IMR-90 (cell line): ENCODE results near the gene GSN. TPM values are rescaled to one million over a fixed set of nuclear protein-coding genes. Genes with fewer than 3 reads are reported as not detected.

Experiments
- ATAC-seq: fragments of 200-7000 bp; cut with Tn5 transposase; 2 replicates; pipeline ENCODE4 v1.9.1; 2020; ENCODE audit warnings: low read depth, mild to moderate bottlenecking, moderate library complexity
- BruUV-seq: library from RNA; stranded (reverse); fragments of 400-500 nt; replicated peaks from 2 replicates; lab custom pipeline; 2021; lab: Mats Ljungman, UMichigan
- CTCF ChIA-PET: fragments of 300-600 bp; formaldehyde crosslinking; extraction: SDS; loops from one replicate; lab custom pipeline; 2021; ENCODE audit warnings: antibody characterized with exemption; lab: Yijun Ruan, JAX
- POLR2A ChIA-PET: fragments of 300-600 bp; sonication (Branson Sonifier 250); formaldehyde crosslinking; loops from one replicate; lab custom pipeline; 2022; ENCODE audit warnings: antibody characterized with exemption; ENCODE audit not compliant: unreplicated experiment; lab: Charles Lee
- DNase-seq: peaks from one replicate; pipeline ENCODE4 v3.0.0; 2013
- H2AFZ ChIP-seq: replicated peaks from 2 replicates; pipeline ENCODE3; 2013; ENCODE audit warnings: low read length, mild to moderate bottlenecking; ENCODE audit not compliant: poor library complexity
- H2AK5ac ChIP-seq: 2 replicates; pipeline ENCODE4 v1.6.1; 2013; ENCODE audit warnings: low read depth, low read length, inconsistent platforms
- H2AK9ac ChIP-seq: replicated peaks from 2 replicates; pipeline ENCODE3; 2013; ENCODE audit warnings: mild to moderate bottlenecking, low read depth, low read length, moderate library complexity; ENCODE audit not compliant: poor library complexity
- H2BK120ac ChIP-seq: 2 replicates; pipeline ENCODE4 v1.6.1; 2013; ENCODE audit warnings: low read depth, low read length, inconsistent platforms
- H2BK15ac ChIP-seq: 3 replicates; pipeline ENCODE4 v1.6.1; 2013; ENCODE audit warnings: low read depth, low read length, inconsistent platforms
- H2BK20ac ChIP-seq: 2 replicates; pipeline ENCODE4 v1.6.1; 2013; ENCODE audit warnings: low read depth, mild to moderate bottlenecking, inconsistent platforms, low read length, moderate library complexity
- H2BK5ac ChIP-seq: 2 replicates; pipeline ENCODE4 v1.6.1; 2013; ENCODE audit warnings: mild to moderate bottlenecking, low read depth, low read length, inconsistent platforms; ENCODE audit not compliant: poor library complexity, severe bottlenecking
- H3K14ac ChIP-seq: replicated peaks from 2 replicates; pipeline ENCODE4 v1.6.1; 2013; ENCODE audit warnings: low read depth, low read length, inconsistent platforms
- H3K18ac ChIP-seq: 2 replicates; pipeline ENCODE4 v1.6.1; 2013; ENCODE audit warnings: low read depth, low read length, control low read depth
- H3K23ac ChIP-seq: 2 replicates; pipeline ENCODE4 v1.6.1; 2013; ENCODE audit warnings: low read depth, low read length, inconsistent platforms
- H3K27ac ChIP-seq: 2 replicates; pipeline ENCODE4 v1.5.1; 2013; ENCODE audit warnings: mild to moderate bottlenecking, control low read depth, low read length; ENCODE audit not compliant: insufficient read depth
- H3K27me3 ChIP-seq: 2 replicates; pipeline ENCODE4 v1.6.1; 2013; ENCODE audit warnings: low read length; ENCODE audit not compliant: control insufficient read depth, insufficient read depth
- H3K36me3 ChIP-seq: 2 replicates; pipeline ENCODE4 v1.6.1; 2013; ENCODE audit warnings: low read length, mixed read lengths; ENCODE audit not compliant: control insufficient read depth, insufficient read depth
- H3K4ac ChIP-seq: 2 replicates; pipeline ENCODE4 v1.6.1; 2013; ENCODE audit warnings: low read depth, low read length, inconsistent platforms
- H3K4me1 ChIP-seq: 2 replicates; pipeline ENCODE4 v1.6.1; 2013; ENCODE audit warnings: low read length, mixed read lengths; ENCODE audit not compliant: control insufficient read depth, insufficient read depth
- H3K4me2 ChIP-seq: 2 replicates; pipeline ENCODE4 v1.6.1; 2013; ENCODE audit warnings: low read depth, mild to moderate bottlenecking, control low read depth, low read length, moderate library complexity
- H3K4me3 ChIP-seq: 2 replicates; pipeline ENCODE4 v1.5.1; 2013; ENCODE audit warnings: low read depth, mild to moderate bottlenecking, control low read depth, low read length, moderate library complexity; ENCODE audit not compliant: insufficient read depth
- H3K56ac ChIP-seq: 2 replicates; pipeline ENCODE4 v1.6.1; 2013; ENCODE audit warnings: low read length, inconsistent platforms; ENCODE audit not compliant: insufficient read depth; ENCODE audit errors: extremely low read depth
- H3K79me1 ChIP-seq, 2 experiments: 2 replicates each; pipeline ENCODE4 v1.6.1; 2013; ENCODE audit warnings: low read length in 2 of 2, inconsistent platforms in 1 of 2, low read depth in 1 of 2
- H3K9ac ChIP-seq: 2 replicates; pipeline ENCODE4 v1.6.1; 2013; ENCODE audit warnings: low read depth, low read length, control low read depth
- H3K9me1 ChIP-seq: 2 replicates; pipeline ENCODE4 v1.6.1; 2013; ENCODE audit warnings: low read length, inconsistent platforms; ENCODE audit not compliant: insufficient read depth
- H3K9me3 ChIP-seq: 2 replicates; pipeline ENCODE4 v1.6.1; 2013; ENCODE audit warnings: low read length; ENCODE audit not compliant: control insufficient read depth, insufficient read depth
- H4K20me1 ChIP-seq: 2 replicates; pipeline ENCODE4 v1.6.1; 2013; ENCODE audit warnings: low read length, inconsistent platforms; ENCODE audit not compliant: insufficient read depth
- H4K5ac ChIP-seq: 2 replicates; pipeline ENCODE4 v1.6.1; 2013; ENCODE audit warnings: mild to moderate bottlenecking, low read depth, low read length, control low read depth
- H4K8ac ChIP-seq, 2 experiments: 2 replicates each; pipeline ENCODE4 v1.6.1; 2013; ENCODE audit warnings: low read depth in 2 of 2, low read length in 2 of 2, control low read depth in 1 of 2, inconsistent platforms in 1 of 2
- H4K91ac ChIP-seq: 2 replicates; pipeline ENCODE4 v1.6.1; 2013; ENCODE audit warnings: low read depth, low read length, inconsistent platforms; ENCODE audit not compliant: insufficient read depth
- BHLHE40 ChIP-seq: fragments of 150-350 bp; IDR thresholded peaks from 2 replicates; pipeline ENCODE4 v1.6.1; 2016; ENCODE audit warnings: mild to moderate bottlenecking, low read depth, low read length
- CEBPB ChIP-seq: IDR thresholded peaks from 2 replicates; pipeline ENCODE4 v1.6.1; 2012; ENCODE audit warnings: low read depth, low read length, improper control_type of control experiment
- CHD1 ChIP-seq: IDR thresholded peaks from 2 replicates; pipeline ENCODE4 v1.6.1; 2012; ENCODE audit warnings: low read depth, low read length, improper control_type of control experiment
- FOS ChIP-seq: fragments of 150-350 bp; IDR thresholded peaks from 2 replicates; pipeline ENCODE4 v1.6.1; 2016; ENCODE audit warnings: low read depth, low read length
- MAFK ChIP-seq: IDR thresholded peaks from 2 replicates; pipeline ENCODE4 v1.6.1; 2012; ENCODE audit warnings: low read depth, low read length, improper control_type of control experiment
- MAZ ChIP-seq: IDR thresholded peaks from 2 replicates; pipeline ENCODE4 v1.6.1; 2012; ENCODE audit warnings: low read depth, mild to moderate bottlenecking, low read length, improper control_type of control experiment, moderate library complexity, borderline replicate concordance
- MXI1 ChIP-seq: IDR thresholded peaks from 2 replicates; pipeline ENCODE4 v1.6.1; 2012; ENCODE audit warnings: low read depth, mild to moderate bottlenecking, low read length, moderate library complexity, borderline replicate concordance
- NFE2L2 ChIP-seq: fragments of 150-350 bp; IDR thresholded peaks from 2 replicates; pipeline ENCODE4 v1.6.1; 2016; ENCODE audit warnings: low read depth, mild to moderate bottlenecking, low read length
- POLR2A ChIP-seq: IDR thresholded peaks from 2 replicates; pipeline ENCODE4 v1.6.1; 2012; ENCODE audit warnings: mild to moderate bottlenecking, low read depth, low read length
- RAD21 ChIP-seq: IDR thresholded peaks from 2 replicates; pipeline ENCODE4 v1.6.1; 2012; ENCODE audit warnings: low read length, improper control_type of control experiment
- RCOR1 ChIP-seq: IDR thresholded peaks from 2 replicates; pipeline ENCODE4 v1.6.1; 2012; ENCODE audit warnings: mild to moderate bottlenecking, low read length, improper control_type of control experiment; ENCODE audit not compliant: insufficient replicate concordance
- RFX5 ChIP-seq: IDR thresholded peaks from 2 replicates; pipeline ENCODE4 v1.8.0; 2012; ENCODE audit warnings: low read depth, mild to moderate bottlenecking, low read length, moderate library complexity
- SMC3 ChIP-seq: fragments of 150-350 bp; IDR thresholded peaks from 2 replicates; pipeline ENCODE4 v1.6.1; 2016; ENCODE audit warnings: low read depth, mild to moderate bottlenecking, antibody characterized with exemption, low read length, moderate library complexity
- WGBS, 2 experiments: methylation state at CpG; one replicate each; pipeline versions ENCODE4 v1.1.5 to v1.1.7; 2013; ENCODE audit warnings: missing lambda C conversion rate in 2 of 2; ENCODE audit not compliant: insufficient read length in 1 of 2; ENCODE audit errors: extremely low coverage in 2 of 2; 5-methylcytosine and 5-hydroxymethylcytosine counted together
- dilution Hi-C: fragments of 300-500 bp; cut with HindIII; formaldehyde crosslinking; loops from one replicate; pipeline ENCODE4 v1.14.3; 2018; ENCODE audit warnings: low sequenced_read_pairs; ENCODE audit not compliant: unreplicated experiment
- in situ Hi-C: fragments of 300-500 bp; cut with MboI; formaldehyde crosslinking; loops from 3 replicates; pipeline ENCODE4 v1.14.3; 2019; ENCODE audit warnings: low sequenced_read_pairs, inconsistent platforms, mixed read lengths
- intact Hi-C: fragments of 100-400 bp; cut with micrococcal nuclease; formaldehyde crosslinking; loops from 2 replicates; pipeline ENCODE4 v1.10.0; 2022
- polyA plus RNA-seq, 3 experiments: library from polyadenylated mRNA; depleted of rRNA; stranded (reverse); fragments of >200 nt; gene quantifications; 2 replicates each; pipeline ENCODE4 v1.2.3, GENCODE V29; 2012; ENCODE audit warnings: low replicate concordance in 1 of 3
- total RNA-seq: library from RNA; depleted of rRNA; stranded (reverse); fragments of >200 nt; gene quantifications from 2 replicates; pipeline ENCODE4 v1.2.3, GENCODE V29; 2012
- TF ChIP-seq, protein P1 (sequence below): conservative IDR thresholded peaks from 2 replicates; pipeline ENCODE4 v1.5.1; 2012; ENCODE audit warnings: mild to moderate bottlenecking, low read depth, low read length, improper control_type of control experiment
- TF ChIP-seq, protein P2 (sequence below): fragments of 150-350 bp; IDR thresholded peaks from 2 replicates; pipeline ENCODE4 v1.6.1; 2017; ENCODE audit warnings: mild to moderate bottlenecking, antibody characterized with exemption, low read length, low read depth
- TF ChIP-seq, protein P3 (sequence below): fragments of 150-350 bp; IDR thresholded peaks from 2 replicates; pipeline ENCODE4 v1.6.1; 2016; ENCODE audit warnings: low read depth, mild to moderate bottlenecking, low read length, moderate library complexity, borderline replicate concordance

Gene GSN
- total and polyA plus RNA-seq, 2 of the 4 experiments (the other 2 are of a cell fraction) = 495 to 547 TPM

DNA sequence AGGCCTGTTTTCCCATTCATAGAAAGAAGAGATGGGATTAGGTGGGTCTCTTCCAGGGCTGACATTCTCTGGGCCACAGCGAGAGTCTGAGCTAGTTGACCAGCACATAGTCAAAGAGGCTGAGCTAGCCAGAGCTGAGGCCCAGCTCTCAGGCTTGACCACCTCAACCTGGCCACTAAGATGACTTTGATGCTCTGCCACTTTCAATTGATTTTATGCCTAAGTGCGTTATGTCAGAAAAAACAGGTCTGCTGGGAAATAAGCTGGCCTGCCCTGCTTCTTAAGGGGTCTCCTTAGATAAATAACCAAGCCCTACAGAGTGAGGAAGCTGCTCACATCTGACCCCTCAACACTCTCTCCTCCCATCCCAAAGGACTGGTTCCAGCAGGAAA lies 46.3 kb upstream of the GSN start:
- H3K4ac ChIP-seq = no peak overlapping the region
- no peak overlapping the region for H2BK15ac ChIP-seq
- no peak overlapping the region for H3K4me2 ChIP-seq
- intact Hi-C loops = loop anchor here (2.0 kb wide), 1 partner anchor 47 kb away; the partner anchor contains the start of gene GSN
- in situ Hi-C loops = no loop called here
- H4K91ac ChIP-seq = no peak overlapping the region
- no peak for ATAC-seq
- no peak overlapping the region for H2BK5ac ChIP-seq
- 0 out of 2 replicates have a peak, but pooled peaks cover 2% of the 10 kb centered on the region for H3K4me1 ChIP-seq
- no peak overlapping the region for H3K18ac ChIP-seq
- no peak for DNase-seq
- no TSS peak for BruUV-seq
- H3K9me3 ChIP-seq = no peaks in the 10 kb centered on the region
- peaks cover 5% of the 10 kb centered on the region; the same call in 1 of the 2 replicates for H3K9me1 ChIP-seq
- ChIA-PET CTCF (no interaction called here), POLR2A (no interaction called here)
- H3K36me3 ChIP-seq = no peaks in the 10 kb centered on the region
- H2AK9ac ChIP-seq = no peak overlapping the region
- no peak overlapping the region for H3K9ac ChIP-seq
- H2BK120ac ChIP-seq = peak overlapping the region; percentile 12; the same call in 1 of the 2 replicates
- H2BK20ac ChIP-seq = no peak overlapping the region
- no peak for TF ChIP-seq FOS
- TF ChIP-seq CEBPB = no peak
- TF ChIP-seq BHLHE40 = no peak
- TF ChIP-seq, protein P1, sequence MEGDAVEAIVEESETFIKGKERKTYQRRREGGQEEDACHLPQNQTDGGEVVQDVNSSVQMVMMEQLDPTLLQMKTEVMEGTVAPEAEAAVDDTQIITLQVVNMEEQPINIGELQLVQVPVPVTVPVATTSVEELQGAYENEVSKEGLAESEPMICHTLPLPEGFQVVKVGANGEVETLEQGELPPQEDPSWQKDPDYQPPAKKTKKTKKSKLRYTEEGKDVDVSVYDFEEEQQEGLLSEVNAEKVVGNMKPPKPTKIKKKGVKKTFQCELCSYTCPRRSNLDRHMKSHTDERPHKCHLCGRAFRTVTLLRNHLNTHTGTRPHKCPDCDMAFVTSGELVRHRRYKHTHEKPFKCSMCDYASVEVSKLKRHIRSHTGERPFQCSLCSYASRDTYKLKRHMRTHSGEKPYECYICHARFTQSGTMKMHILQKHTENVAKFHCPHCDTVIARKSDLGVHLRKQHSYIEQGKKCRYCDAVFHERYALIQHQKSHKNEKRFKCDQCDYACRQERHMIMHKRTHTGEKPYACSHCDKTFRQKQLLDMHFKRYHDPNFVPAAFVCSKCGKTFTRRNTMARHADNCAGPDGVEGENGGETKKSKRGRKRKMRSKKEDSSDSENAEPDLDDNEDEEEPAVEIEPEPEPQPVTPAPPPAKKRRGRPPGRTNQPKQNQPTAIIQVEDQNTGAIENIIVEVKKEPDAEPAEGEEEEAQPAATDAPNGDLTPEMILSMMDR = no peak
- TF ChIP-seq, protein P2, sequence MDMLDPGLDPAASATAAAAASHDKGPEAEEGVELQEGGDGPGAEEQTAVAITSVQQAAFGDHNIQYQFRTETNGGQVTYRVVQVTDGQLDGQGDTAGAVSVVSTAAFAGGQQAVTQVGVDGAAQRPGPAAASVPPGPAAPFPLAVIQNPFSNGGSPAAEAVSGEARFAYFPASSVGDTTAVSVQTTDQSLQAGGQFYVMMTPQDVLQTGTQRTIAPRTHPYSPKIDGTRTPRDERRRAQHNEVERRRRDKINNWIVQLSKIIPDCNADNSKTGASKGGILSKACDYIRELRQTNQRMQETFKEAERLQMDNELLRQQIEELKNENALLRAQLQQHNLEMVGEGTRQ = no peak
- TF ChIP-seq, protein P3, sequence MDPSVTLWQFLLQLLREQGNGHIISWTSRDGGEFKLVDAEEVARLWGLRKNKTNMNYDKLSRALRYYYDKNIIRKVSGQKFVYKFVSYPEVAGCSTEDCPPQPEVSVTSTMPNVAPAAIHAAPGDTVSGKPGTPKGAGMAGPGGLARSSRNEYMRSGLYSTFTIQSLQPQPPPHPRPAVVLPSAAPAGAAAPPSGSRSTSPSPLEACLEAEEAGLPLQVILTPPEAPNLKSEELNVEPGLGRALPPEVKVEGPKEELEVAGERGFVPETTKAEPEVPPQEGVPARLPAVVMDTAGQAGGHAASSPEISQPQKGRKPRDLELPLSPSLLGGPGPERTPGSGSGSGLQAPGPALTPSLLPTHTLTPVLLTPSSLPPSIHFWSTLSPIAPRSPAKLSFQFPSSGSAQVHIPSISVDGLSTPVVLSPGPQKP = no peak
- TF ChIP-seq NFE2L2 = no peak
- no peak for TF ChIP-seq RCOR1
- no peak for TF ChIP-seq MXI1
- TF ChIP-seq MAZ = no peak
- no peak for TF ChIP-seq POLR2A
- TF ChIP-seq MAFK = no peak
- TF ChIP-seq RFX5 = no peak
- TF ChIP-seq SMC3 = no peak
- no peak for TF ChIP-seq CHD1
- TF ChIP-seq RAD21 = no peak
- H2AK5ac ChIP-seq = peak overlapping the region; percentile 31; the same call in 1 of the 2 replicates
- no peak overlapping the region for H2AFZ ChIP-seq
- dilution Hi-C loops = no loop called here
- H3K27ac ChIP-seq = no peak overlapping the region
- H3K14ac ChIP-seq = no peak overlapping the region
- no peak overlapping the region for H3K56ac ChIP-seq
- no peak overlapping the region for H4K5ac ChIP-seq
- 92% methylated on average over 2 of the region's 2 CpGs; no CpG with 5 or more reads in 1 of the 2 experiments for WGBS, 2 experiments
- H3K27me3 ChIP-seq = no peaks in the 10 kb centered on the region
- peaks cover 0 to 3% of the 10 kb centered on the region in 2 experiments; a peak in 1 of 4 replicates for H3K79me1 ChIP-seq
- H3K23ac ChIP-seq = peak overlapping the region; percentile 14; the same call in 1 of the 2 replicates
- no peaks in the 10 kb centered on the region for H4K20me1 ChIP-seq
- H4K8ac ChIP-seq = no peak overlapping the region
- no peak overlapping the region for H3K4me3 ChIP-seq
